Effector memory CD4-positive, alpha-beta T cell (primary cell): ENCODE measurements around the gene MTMR3.

Experiments used
- DNase-seq, 3 donors: peaks; one replicate each; pipeline ENCODE4 v3.0.0-alpha.2; 2020
- H3K27ac ChIP-seq: 2 replicates; pipeline ENCODE4 v1.7.0; 2013; ENCODE audit warnings: mild to moderate bottlenecking, low read length, moderate library complexity; ENCODE audit not compliant: insufficient read depth, poor library complexity, severe bottlenecking
- H3K27me3 ChIP-seq: replicated peaks from 2 replicates; pipeline ENCODE4 v1.7.0; 2013; ENCODE audit warnings: mild to moderate bottlenecking, low read length; ENCODE audit not compliant: insufficient read depth, control insufficient read depth, poor library complexity, severe bottlenecking
- H3K36me3 ChIP-seq: 2 replicates; pipeline ENCODE4 v1.7.0; 2013; ENCODE audit warnings: mild to moderate bottlenecking, low read length, moderate library complexity; ENCODE audit not compliant: control insufficient read depth, insufficient read depth
- H3K4me1 ChIP-seq: 2 replicates; pipeline ENCODE4 v1.7.0; 2013; ENCODE audit warnings: low read length, mild to moderate bottlenecking; ENCODE audit not compliant: control insufficient read depth, insufficient read depth, poor library complexity, severe bottlenecking
- H3K4me3 ChIP-seq: 2 replicates; pipeline ENCODE4 v1.7.0; 2013; ENCODE audit warnings: low read length, low read depth, mild to moderate bottlenecking; ENCODE audit not compliant: insufficient read depth, poor library complexity, severe bottlenecking
- H3K9me3 ChIP-seq: 2 replicates; pipeline ENCODE4 v1.7.0; 2013; ENCODE audit warnings: mild to moderate bottlenecking, low read length, moderate library complexity; ENCODE audit not compliant: control insufficient read depth

Gene MTMR3

DNA sequence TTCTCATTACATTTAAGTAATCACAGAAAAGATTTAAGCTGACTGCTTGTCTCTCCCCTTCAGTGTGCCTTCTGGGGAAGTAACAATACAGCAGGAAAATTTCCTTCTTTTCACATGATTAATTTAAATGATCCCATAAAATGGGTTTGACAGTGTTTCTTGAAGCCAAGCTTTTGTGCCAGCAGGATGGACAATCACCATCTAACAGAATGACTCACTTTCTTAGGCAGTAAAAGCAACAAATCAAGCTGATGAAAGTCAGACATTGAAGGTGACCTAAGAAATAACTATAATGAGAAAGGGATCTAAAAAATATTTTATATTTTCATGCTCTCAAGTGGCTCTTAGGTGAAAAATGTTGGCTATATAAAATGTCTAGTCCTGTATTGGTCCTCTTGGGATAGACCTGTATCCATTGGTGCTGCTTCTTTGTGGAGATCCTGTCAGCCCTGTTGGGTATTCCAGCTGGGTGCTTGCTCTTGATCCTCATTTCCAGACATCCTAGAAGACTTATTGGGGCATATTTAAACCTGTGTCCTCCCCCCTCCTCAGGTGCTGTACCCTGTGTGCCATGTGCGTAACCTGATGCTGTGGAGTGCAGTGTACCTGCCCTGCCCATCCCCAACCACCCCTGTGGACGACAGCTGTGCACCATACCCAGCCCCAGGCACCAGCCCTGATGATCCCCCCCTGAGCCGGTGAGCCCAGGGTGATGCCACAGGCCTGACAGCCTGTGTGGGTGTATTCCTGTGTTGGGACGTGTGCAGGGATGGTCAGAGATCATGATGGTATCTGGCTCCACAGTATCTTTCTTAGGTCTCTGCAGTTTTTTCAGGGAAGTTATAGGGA lies 134.6 kb downstream of the MTMR3 start:
- H3K36me3 ChIP-seq, result peaks cover 89% of the 10 kb centered on the region
- no peaks in the 10 kb centered on the region for H3K9me3 ChIP-seq
- no peaks in the 10 kb centered on the region for H3K4me1 ChIP-seq
- no peak overlapping the region for H3K27ac ChIP-seq
- H3K4me3 ChIP-seq, result no peak overlapping the region
- no peak for DNase-seq
- H3K27me3 ChIP-seq, result no peaks in the 10 kb centered on the region

DNA sequence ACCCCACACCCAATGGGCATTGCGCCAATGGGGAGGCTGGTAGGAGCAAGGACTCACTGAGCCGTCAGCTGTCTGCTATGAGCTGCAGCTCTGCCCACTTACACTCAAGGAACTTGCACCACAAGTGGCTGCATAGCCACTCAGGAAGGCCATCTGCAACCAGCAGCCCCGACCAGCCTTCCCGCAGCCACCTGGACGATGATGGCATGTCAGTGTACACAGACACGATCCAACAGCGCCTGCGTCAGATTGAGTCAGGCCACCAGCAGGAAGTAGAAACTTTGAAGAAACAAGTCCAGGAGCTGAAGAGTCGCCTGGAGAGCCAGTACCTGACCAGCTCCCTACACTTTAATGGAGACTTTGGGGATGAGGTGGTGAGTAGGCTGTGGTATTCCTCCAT lies 137.5 kb downstream of the MTMR3 start:
- Histone ChIP-seq H3K36me3 (peaks cover 91% of the 10 kb centered on the region), H3K4me3 (no peak overlapping the region), H3K27me3 (no peaks in the 10 kb centered on the region), H3K9me3 (no peaks in the 10 kb centered on the region), H3K27ac (no peak overlapping the region), H3K4me1 (no peaks in the 10 kb centered on the region)
- DNase-seq, result no peak

DNA sequence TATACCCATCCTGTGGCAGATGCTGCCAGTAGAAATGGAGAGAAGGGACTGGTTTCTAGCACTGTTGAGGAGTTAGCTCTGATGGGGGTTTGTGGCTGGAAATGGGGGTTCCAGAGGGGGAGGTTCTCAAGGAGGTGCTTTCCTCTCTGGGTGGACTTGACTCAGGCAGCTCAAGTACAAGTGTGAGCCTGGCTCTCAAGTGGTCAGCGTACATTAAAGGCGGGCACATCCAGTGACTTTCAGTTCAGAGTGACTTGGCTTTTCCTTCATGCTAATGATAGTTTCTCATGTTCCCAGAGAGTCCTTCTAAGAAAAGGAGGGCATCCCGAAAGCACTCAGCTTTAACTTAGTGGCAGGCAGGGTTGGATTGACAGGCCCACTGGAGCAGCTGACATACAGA lies 138.4 kb downstream of the MTMR3 start:
- H3K4me1 ChIP-seq, result no peaks in the 10 kb centered on the region
- no peaks in the 10 kb centered on the region for H3K9me3 ChIP-seq
- H3K27ac ChIP-seq, result no peak overlapping the region
- no peak for DNase-seq
- H3K36me3 ChIP-seq, result peaks cover 92% of the 10 kb centered on the region
- H3K27me3 ChIP-seq, result no peaks in the 10 kb centered on the region
- no peak overlapping the region for H3K4me3 ChIP-seq

DNA sequence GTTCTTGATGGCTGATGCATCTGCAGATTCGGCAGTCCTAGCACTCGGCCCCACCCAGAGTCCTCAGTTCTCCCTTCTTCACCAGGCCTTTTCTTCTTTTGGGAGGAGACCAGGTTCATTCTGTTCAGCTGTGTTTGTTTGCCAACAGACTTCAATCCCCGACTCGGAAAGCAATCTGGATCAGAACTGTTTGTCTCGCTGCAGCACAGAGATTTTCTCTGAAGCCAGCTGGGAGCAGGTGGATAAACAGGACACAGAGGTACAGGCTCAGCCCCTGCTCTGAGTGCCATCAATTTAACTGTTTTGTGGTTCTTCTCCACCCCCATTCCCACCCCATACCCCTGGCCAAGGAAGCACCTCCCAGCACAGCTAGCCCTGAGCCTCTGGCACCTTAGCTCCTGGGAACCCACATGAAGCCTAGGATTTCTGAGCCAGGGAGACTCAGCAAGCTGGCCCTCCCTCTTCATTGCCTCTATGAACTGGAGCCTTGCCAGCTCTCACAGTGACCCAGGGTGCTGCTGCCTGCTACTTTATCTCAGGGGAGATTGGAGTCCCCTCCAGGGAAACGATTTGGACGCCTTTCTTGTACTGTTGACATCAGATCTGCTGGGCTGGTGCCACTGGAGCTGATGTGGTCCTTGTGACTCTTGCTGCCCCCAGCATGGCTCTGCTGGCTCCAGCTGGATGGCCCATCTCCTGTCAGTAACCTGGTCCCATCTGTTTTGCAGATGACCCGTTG lies 139.1 kb downstream of the MTMR3 start:
- Histone ChIP-seq H3K9me3 (no peaks in the 10 kb centered on the region), H3K27ac (no peak overlapping the region), H3K27me3 (no peaks in the 10 kb centered on the region), H3K4me1 (no peaks in the 10 kb centered on the region), H3K36me3 (peaks cover 92% of the 10 kb centered on the region), H3K4me3 (no peak overlapping the region)
- DNase-seq, result no peak

DNA sequence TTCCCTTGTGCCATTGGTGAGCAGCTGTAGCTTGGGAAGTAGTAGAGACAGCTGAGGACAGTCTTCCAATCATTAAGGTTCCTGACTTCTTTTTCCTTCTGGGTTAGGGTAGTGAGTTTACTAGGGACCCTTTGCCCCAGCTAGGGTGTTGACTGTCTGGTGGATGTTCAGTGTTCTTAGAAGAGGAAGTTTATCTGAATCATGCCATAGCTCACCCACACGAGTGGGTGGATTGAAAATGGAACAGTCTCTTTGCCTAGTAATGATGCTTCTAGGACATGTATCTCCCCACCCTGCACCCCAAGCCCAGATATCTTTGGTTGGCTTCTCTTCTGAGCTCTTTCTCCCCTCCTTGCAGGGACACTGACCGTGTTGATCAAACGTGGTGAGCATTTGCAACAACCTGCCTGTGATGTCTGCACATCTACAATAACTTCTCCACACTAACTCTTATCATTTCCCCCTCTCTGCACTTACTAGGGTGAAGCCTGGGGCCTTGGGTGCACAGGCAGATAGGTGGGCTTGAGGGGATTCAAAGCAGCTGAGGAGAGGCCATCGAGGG lies 140.2 kb downstream of the MTMR3 start:
- Histone ChIP-seq H3K4me1 (no peaks in the 10 kb centered on the region), H3K27me3 (no peaks in the 10 kb centered on the region), H3K36me3 (peaks cover 84% of the 10 kb centered on the region), H3K9me3 (no peaks in the 10 kb centered on the region), H3K27ac (no peak overlapping the region), H3K4me3 (no peak overlapping the region)
- DNase-seq, result no peak

DNA sequence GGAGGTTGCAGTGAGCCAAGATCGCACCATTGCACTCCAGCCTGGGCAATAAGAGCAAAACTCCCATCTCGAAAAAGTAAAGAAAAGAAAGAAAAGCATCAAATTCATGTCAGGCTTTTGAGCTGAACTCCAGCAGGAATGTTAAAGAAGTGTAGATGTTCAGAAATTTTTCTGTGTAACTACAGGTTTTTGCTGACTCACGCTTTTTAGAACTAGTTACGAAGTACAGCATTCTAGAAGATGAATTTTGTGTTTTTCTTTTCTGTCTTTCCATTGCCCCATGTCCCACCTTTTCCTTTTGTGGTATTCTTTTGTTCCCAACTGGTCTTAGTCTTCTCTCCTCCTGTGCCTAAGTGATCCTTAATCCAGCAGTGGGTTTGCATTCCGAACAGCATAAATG lies 141.3 kb downstream of the MTMR3 start:
- Histone ChIP-seq H3K4me1 (no peaks in the 10 kb centered on the region), H3K27me3 (no peaks in the 10 kb centered on the region), H3K27ac (no peak overlapping the region), H3K4me3 (no peak overlapping the region), H3K9me3 (no peaks in the 10 kb centered on the region), H3K36me3 (peaks cover 75% of the 10 kb centered on the region)
- no peak for DNase-seq

DNA sequence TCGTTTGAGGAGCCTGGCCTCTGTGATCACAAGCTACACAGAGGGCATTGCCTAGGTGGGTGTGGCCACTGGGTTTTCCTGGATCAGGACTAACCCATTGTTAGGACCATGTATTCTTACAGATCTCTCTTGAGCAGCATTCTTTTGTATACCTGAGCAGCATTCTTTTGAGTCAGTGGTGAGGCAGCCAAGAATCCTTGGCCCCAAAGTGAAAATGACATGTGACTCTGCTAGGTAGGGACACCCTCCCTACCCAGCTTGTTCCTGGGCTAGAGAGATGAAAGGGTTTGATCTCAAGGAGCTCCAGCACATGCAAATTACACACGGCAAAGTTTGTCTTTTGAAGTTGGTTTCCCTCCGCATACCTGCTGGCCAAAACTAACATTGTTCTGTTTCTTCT lies 142.2 kb downstream of the MTMR3 start:
- no peak for DNase-seq
- H3K36me3 ChIP-seq, result peaks cover 65% of the 10 kb centered on the region
- H3K4me1 ChIP-seq, result no peaks in the 10 kb centered on the region
- H3K27me3 ChIP-seq, result no peaks in the 10 kb centered on the region
- H3K4me3 ChIP-seq, result no peak overlapping the region
- no peak overlapping the region for H3K27ac ChIP-seq
- no peaks in the 10 kb centered on the region for H3K9me3 ChIP-seq

DNA sequence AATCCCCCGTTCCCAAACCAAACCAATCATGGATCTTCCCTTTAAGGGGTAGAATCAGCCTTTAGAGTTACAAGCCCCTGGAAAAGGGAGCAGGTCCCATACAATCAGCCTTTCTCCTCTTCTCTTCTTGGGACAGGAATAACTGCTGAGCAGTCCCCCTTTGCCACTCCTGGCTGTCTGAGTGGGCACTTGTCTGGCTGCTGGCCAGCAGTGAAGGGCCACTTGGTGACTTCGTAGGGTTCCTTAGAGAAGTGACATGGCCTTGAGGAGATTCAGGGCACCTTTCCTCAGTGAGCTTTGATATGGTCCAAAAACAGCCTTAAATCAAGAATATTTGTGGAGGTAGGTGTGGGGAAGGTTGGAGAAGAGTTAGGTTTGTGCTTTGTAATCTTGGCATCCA lies 143.8 kb downstream of the MTMR3 start:
- no peak overlapping the region for H3K27ac ChIP-seq
- no peaks in the 10 kb centered on the region for H3K9me3 ChIP-seq
- no peak overlapping the region for H3K4me3 ChIP-seq
- no peaks in the 10 kb centered on the region for H3K27me3 ChIP-seq
- no peak for DNase-seq
- H3K4me1 ChIP-seq, result no peaks in the 10 kb centered on the region
- H3K36me3 ChIP-seq, result peaks cover 50% of the 10 kb centered on the region

DNA sequence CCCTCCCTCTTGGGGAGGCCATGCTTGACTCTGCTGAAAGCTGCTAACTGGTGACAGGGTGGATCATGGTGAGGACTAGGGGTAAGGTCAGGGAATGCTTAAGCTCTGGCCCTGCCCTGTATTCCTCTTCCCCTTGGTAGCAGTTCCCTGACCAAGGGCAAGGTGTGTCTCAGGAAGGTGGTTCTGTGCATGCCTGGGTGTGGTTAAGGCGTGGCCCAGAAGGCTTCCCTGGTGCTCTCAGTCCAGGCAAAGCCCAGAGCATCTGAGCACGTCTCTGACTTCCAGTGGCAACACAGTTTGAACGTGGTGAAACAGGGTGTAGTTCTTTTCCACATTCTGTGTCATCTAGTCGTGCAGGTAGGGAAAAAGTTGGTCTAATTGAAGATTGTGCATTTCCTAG lies 144.2 kb downstream of the MTMR3 start:
- Histone ChIP-seq H3K4me3 (no peak overlapping the region), H3K27me3 (no peaks in the 10 kb centered on the region), H3K27ac (no peak overlapping the region), H3K4me1 (no peaks in the 10 kb centered on the region), H3K9me3 (no peaks in the 10 kb centered on the region), H3K36me3 (peaks cover 46% of the 10 kb centered on the region)
- DNase-seq, result no peak

DNA sequence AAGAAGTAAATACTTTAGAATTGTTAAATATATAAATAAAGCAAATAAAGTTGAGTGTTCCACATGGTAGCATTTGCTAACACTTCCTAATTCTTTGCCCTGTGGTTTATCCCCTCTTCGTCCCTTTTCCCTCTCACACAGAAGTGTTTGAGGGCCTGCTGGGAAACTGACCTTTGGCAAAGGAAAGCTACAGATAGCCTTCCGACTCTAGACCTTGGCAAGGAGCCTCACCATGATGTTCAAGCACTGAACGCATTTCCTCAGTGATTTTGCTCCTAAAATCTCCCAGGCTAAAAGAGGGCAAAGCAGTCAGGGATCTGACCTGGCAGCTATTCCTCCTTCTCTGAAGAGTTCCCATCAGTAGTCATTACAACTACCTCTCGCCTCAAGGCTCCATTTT lies 144.8 kb downstream of the MTMR3 start:
- Histone ChIP-seq H3K27me3 (no peaks in the 10 kb centered on the region), H3K36me3 (peaks cover 40% of the 10 kb centered on the region), H3K4me3 (no peak overlapping the region), H3K27ac (no peak overlapping the region), H3K9me3 (no peaks in the 10 kb centered on the region), H3K4me1 (no peaks in the 10 kb centered on the region)
- no peak for DNase-seq
